Neural cell (in vitro differentiated cells): Measurements from ENCODE around the gene NDP. TPM values are rescaled to one million over a fixed set of nuclear protein-coding genes. Genes with fewer than 3 reads are reported as not detected.

Source experiments
- H2AFZ ChIP-seq: fragments of 200-600, 300-800 bp; sonication (generic), shearing (Covaris generic); 2 replicates; pipeline ENCODE4 v1.6.0; 2014; ENCODE audit warnings: low read depth, mild to moderate bottlenecking, antibody characterized with exemption, low read length, moderate library complexity
- H3F3A ChIP-seq: fragments of 200-600 bp; shearing (Covaris generic); 2 replicates; pipeline ENCODE4 v1.6.1; 2016; ENCODE audit warnings: mild to moderate bottlenecking, moderate library complexity, mixed read lengths, antibody characterized with exemption, low read length; ENCODE audit not compliant: insufficient read depth, poor library complexity, severe bottlenecking
- H3K27ac ChIP-seq: fragments of 200-600, 300-800 bp; sonication (generic), shearing (Covaris generic); 2 replicates; pipeline ENCODE4 v1.5.1; 2014; ENCODE audit warnings: mild to moderate bottlenecking, low read length, moderate library complexity
- H3K27me3 ChIP-seq: fragments of 300-800, 200-600 bp; sonication (generic), shearing (Covaris generic); 2 replicates; pipeline ENCODE4 v1.6.0; 2014; ENCODE audit warnings: mild to moderate bottlenecking, low read depth, low read length, moderate library complexity; ENCODE audit not compliant: insufficient read depth
- H3K36me3 ChIP-seq: fragments of 300-800, 200-600 bp; sonication (generic), shearing (Covaris generic); 2 replicates; pipeline ENCODE4 v1.5.1; 2014; ENCODE audit warnings: mild to moderate bottlenecking, antibody characterized with exemption, low read length, moderate library complexity; ENCODE audit not compliant: insufficient read depth
- H3K4me2 ChIP-seq: fragments of 300-800, 200-600 bp; sonication (generic), shearing (Covaris generic); 2 replicates; pipeline ENCODE4 v1.6.0; 2014; ENCODE audit warnings: mild to moderate bottlenecking, low read length
- H3K4me3 ChIP-seq: fragments of 300-800, 200-600 bp; sonication (generic), shearing (Covaris generic); 2 replicates; pipeline ENCODE4 v1.5.1; 2014; ENCODE audit warnings: mild to moderate bottlenecking, low read length, moderate library complexity
- H3K79me2 ChIP-seq: fragments of 200-600 bp; shearing (Covaris generic); replicated peaks from 2 replicates; pipeline ENCODE4 v1.6.0; 2014; ENCODE audit warnings: mild to moderate bottlenecking, low read length, moderate library complexity; ENCODE audit not compliant: insufficient read depth
- H3K9ac ChIP-seq: fragments of 300-800, 200-600 bp; sonication (generic), shearing (Covaris generic); 2 replicates; pipeline ENCODE4 v1.6.1; 2016; ENCODE audit warnings: mild to moderate bottlenecking, low read length, mixed read lengths
- H3K9me2 ChIP-seq: fragments of 200-600 bp; shearing (Covaris generic); 2 replicates; pipeline ENCODE4 v1.6.1; 2016; ENCODE audit warnings: mild to moderate bottlenecking, low read length, mixed read lengths; ENCODE audit not compliant: insufficient read depth
- H3K9me3 ChIP-seq: fragments of 200-600, 300-800 bp; sonication (generic), shearing (Covaris generic); 2 replicates; pipeline ENCODE4 v1.6.1; 2016; ENCODE audit warnings: mild to moderate bottlenecking, mixed run types, low read length, moderate library complexity, mixed read lengths
- H4K20me1 ChIP-seq: fragments of 200-600 bp; shearing (Covaris generic); 2 replicates; pipeline ENCODE4 v1.6.1; 2016; ENCODE audit warnings: mild to moderate bottlenecking, mixed run types; ENCODE audit not compliant: insufficient read depth
- EP300 ChIP-seq: fragments of 450-650 bp; conservative IDR thresholded peaks from 2 replicates; pipeline ENCODE4 v1.6.1; 2014; ENCODE audit warnings: antibody characterized with exemption, mild to moderate bottlenecking, moderate library complexity; ENCODE audit not compliant: poor library complexity, severe bottlenecking
- EZH2 ChIP-seq: fragments of 200-600, 300-800 bp; shearing (Covaris generic), sonication (generic); IDR thresholded peaks from 2 replicates; pipeline ENCODE4 v1.6.1; 2014; ENCODE audit warnings: antibody characterized with exemption, low read length, borderline replicate concordance, mild to moderate bottlenecking; ENCODE audit not compliant: insufficient read depth, poor library complexity, severe bottlenecking
- MXI1 ChIP-seq: fragments of 450-650 bp; conservative IDR thresholded peaks from 2 replicates; pipeline ENCODE4 v1.6.1; 2014; ENCODE audit warnings: antibody characterized with exemption, mild to moderate bottlenecking; ENCODE audit not compliant: poor library complexity, severe bottlenecking
- POLR2AphosphoS5 ChIP-seq: IDR thresholded peaks from 2 replicates; pipeline ENCODE4 v1.6.1; 2012
- RAD21 ChIP-seq: fragments of 450-650 bp; conservative IDR thresholded peaks from 2 replicates; pipeline ENCODE4 v1.6.1; 2014; ENCODE audit warnings: antibody characterized with exemption, mild to moderate bottlenecking, moderate library complexity
- SMC3 ChIP-seq: fragments of 450-650 bp; conservative IDR thresholded peaks from 2 replicates; pipeline ENCODE4 v1.6.1; 2014; ENCODE audit warnings: antibody characterized with exemption, mild to moderate bottlenecking, moderate library complexity; ENCODE audit not compliant: poor library complexity
- TAF1 ChIP-seq: IDR thresholded peaks from 2 replicates; pipeline ENCODE4 v1.6.1; 2012; ENCODE audit warnings: low read depth
- polyA plus RNA-seq: library from polyadenylated mRNA; depleted of rRNA; stranded (reverse); fragments of >200 nt; gene quantifications from 2 replicates; pipeline ENCODE4 v1.2.3, GENCODE V29; 2014
- TF ChIP-seq, protein P1 (sequence below): IDR thresholded peaks from 2 replicates; pipeline ENCODE4 v1.6.1; 2012; ENCODE audit warnings: borderline replicate concordance
- TF ChIP-seq, protein P2 (sequence below): fragments of 450-650 bp; IDR thresholded peaks from 2 replicates; pipeline ENCODE4 v1.5.1; 2014; ENCODE audit warnings: antibody characterized with exemption, mild to moderate bottlenecking, moderate library complexity; ENCODE audit not compliant: poor library complexity, severe bottlenecking

NDP gene
- polyA plus RNA-seq, 1 donor from 2014 or later: 34.1 TPM

DNA sequence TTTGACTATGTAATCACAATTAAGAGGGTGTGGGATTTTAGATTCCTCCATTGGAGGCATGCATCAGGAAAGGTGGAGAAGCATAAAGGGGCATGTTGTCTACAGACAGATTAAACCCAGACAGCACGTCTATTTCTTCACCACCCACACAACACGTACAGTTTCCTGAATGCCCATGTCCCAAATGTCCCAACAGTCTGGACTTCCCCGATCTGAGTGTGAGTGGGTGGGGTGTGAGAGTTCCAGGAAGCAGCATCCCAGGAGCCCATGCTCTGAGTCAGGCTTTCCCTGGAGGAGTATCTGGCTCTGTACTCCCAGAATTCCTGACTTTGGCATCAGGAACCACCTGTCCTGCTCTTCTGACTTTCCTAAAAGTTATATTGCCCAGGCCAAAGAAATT, 30.8 kb upstream of the NDP start:
- Histone ChIP-seq H3K79me2 (no peaks in the 10 kb centered on the region), H3K9me3 (no peaks in the 10 kb centered on the region), H3K27ac (no peak overlapping the region), H4K20me1 (no peaks in the 10 kb centered on the region), H2AFZ (no peak overlapping the region), H3K36me3 (no peaks in the 10 kb centered on the region), H3K9ac (no peak overlapping the region), H3F3A (no peaks in the 10 kb centered on the region), H3K4me3 (no peak overlapping the region), H3K9me2 (no peaks in the 10 kb centered on the region), H3K27me3 (no peaks in the 10 kb centered on the region), H3K4me2 (no peak overlapping the region)
- TF ChIP-seq MXI1: no peak
- TF ChIP-seq EP300: no peak
- TF ChIP-seq, protein P1, sequence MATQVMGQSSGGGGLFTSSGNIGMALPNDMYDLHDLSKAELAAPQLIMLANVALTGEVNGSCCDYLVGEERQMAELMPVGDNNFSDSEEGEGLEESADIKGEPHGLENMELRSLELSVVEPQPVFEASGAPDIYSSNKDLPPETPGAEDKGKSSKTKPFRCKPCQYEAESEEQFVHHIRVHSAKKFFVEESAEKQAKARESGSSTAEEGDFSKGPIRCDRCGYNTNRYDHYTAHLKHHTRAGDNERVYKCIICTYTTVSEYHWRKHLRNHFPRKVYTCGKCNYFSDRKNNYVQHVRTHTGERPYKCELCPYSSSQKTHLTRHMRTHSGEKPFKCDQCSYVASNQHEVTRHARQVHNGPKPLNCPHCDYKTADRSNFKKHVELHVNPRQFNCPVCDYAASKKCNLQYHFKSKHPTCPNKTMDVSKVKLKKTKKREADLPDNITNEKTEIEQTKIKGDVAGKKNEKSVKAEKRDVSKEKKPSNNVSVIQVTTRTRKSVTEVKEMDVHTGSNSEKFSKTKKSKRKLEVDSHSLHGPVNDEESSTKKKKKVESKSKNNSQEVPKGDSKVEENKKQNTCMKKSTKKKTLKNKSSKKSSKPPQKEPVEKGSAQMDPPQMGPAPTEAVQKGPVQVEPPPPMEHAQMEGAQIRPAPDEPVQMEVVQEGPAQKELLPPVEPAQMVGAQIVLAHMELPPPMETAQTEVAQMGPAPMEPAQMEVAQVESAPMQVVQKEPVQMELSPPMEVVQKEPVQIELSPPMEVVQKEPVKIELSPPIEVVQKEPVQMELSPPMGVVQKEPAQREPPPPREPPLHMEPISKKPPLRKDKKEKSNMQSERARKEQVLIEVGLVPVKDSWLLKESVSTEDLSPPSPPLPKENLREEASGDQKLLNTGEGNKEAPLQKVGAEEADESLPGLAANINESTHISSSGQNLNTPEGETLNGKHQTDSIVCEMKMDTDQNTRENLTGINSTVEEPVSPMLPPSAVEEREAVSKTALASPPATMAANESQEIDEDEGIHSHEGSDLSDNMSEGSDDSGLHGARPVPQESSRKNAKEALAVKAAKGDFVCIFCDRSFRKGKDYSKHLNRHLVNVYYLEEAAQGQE: no peak
- TF ChIP-seq TAF1: no peak
- TF ChIP-seq POLR2AphosphoS5: no peak
- TF ChIP-seq SMC3: no peak
- TF ChIP-seq, protein P2, sequence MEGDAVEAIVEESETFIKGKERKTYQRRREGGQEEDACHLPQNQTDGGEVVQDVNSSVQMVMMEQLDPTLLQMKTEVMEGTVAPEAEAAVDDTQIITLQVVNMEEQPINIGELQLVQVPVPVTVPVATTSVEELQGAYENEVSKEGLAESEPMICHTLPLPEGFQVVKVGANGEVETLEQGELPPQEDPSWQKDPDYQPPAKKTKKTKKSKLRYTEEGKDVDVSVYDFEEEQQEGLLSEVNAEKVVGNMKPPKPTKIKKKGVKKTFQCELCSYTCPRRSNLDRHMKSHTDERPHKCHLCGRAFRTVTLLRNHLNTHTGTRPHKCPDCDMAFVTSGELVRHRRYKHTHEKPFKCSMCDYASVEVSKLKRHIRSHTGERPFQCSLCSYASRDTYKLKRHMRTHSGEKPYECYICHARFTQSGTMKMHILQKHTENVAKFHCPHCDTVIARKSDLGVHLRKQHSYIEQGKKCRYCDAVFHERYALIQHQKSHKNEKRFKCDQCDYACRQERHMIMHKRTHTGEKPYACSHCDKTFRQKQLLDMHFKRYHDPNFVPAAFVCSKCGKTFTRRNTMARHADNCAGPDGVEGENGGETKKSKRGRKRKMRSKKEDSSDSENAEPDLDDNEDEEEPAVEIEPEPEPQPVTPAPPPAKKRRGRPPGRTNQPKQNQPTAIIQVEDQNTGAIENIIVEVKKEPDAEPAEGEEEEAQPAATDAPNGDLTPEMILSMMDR: no peak
- TF ChIP-seq RAD21: no peak
- no peak for TF ChIP-seq EZH2

DNA sequence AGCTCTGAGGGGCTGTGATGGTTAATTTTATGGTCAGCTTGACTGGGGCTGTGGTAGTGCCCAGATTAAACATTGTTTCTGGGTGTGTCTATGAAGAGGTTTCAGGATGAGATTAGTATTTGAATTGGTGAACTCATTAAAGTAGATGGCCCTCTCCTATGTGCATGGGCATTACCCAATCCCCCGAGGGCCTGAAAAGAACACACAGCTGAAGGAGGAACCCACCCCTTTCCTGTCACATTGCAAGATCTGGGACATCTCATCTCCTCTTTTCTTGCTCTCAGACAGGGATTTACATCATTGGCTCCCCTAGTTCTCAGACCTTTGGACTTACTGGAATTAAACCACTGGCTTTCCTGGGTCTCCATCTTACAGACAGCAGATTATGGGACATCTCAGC, 29.4 kb upstream of the NDP start:
- TF ChIP-seq, protein P1: no peak
- TF ChIP-seq EP300 (no peak), SMC3 (no peak), EZH2 (no peak), RAD21 (no peak), MXI1 (no peak), POLR2AphosphoS5 (no peak), TAF1 (no peak)
- TF ChIP-seq, protein P2: no peak
- Histone ChIP-seq H3K9me2 (no peaks in the 10 kb centered on the region), H3K27ac (no peak overlapping the region), H3K4me3 (no peak overlapping the region), H3F3A (no peaks in the 10 kb centered on the region), H2AFZ (no peak overlapping the region), H3K4me2 (no peak overlapping the region), H4K20me1 (no peaks in the 10 kb centered on the region), H3K27me3 (no peaks in the 10 kb centered on the region), H3K9me3 (no peaks in the 10 kb centered on the region), H3K36me3 (no peaks in the 10 kb centered on the region), H3K9ac (no peak overlapping the region), H3K79me2 (no peaks in the 10 kb centered on the region)
